Activated CD4-positive, alpha-beta T cell treated with anti-CD3 and anti-CD28 coated beads, Interleukin-2, amount 50 U/mL, for 4 hours (primary cell): ENCODE data around the gene PRSS12.

Experiments
- DNase-seq, 2 experiments: peaks; one replicate each; pipeline ENCODE4 v3.0.0-alpha.2; 2020

Gene PRSS12

GRCh38 chr4:118354913-118355312, 2.1 kb upstream of the PRSS12 start:
- no peak for DNase-seq

GRCh38 chr4:118353534-118354030, 779 bp upstream of the PRSS12 start:
- no peak for DNase-seq

- no peak for DNase-seq
Observed at GRCh38 chr4:118351851-118352827, 664 bp downstream of the PRSS12 start.

- DNase-seq: no peak
Observed at GRCh38 chr4:118350961-118351360, 1.8 kb downstream of the PRSS12 start.

- no peak for DNase-seq
Observed at GRCh38 chr4:118348886-118349285, 3.9 kb downstream of the PRSS12 start.

- DNase-seq: no peak
Observed at GRCh38 chr4:118346495-118346894, 6.3 kb downstream of the PRSS12 start.

DNA sequence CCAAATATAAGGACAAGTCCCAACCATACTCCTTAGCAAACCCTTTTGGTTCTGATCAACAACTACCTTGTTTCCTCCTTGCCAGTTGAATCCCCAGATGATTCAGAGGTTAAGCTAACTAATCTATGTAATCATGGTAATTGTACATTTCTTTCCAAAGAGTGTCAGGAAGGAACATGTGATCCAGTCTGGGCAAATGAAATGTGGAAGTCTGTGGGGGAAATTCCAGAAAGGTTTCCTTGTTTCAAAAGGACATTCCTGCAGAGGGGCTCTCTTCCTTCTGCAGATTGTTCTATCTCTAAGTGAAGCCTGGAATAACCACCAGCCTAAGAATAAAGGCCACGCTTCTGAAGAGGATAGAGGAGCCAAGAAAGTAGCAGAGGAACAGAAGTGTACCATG, 7.0 kb downstream of the PRSS12 start:
- no peak for DNase-seq

DNA sequence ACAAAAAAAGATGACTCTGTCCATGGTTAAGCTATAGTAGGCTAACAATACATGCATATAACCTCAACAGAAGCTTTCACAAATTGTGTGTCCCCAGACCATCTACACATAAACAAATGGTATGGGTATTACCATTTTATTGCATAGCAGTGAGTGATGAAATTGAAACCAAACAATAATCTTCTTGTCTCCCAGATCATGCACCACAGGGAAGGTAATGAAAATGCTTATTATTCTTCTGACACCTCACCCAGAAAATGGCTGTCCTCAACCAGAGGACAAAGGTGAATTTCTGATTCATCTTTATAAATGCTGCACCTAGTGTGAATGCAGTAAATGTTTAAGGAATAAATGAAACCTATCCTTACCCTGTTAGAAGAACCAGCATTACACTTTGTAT, 8.0 kb downstream of the PRSS12 start:
- DNase-seq: no peak

- DNase-seq: no peak
Observed at GRCh38 chr4:118343501-118343900, 9.3 kb downstream of the PRSS12 start.

DNA sequence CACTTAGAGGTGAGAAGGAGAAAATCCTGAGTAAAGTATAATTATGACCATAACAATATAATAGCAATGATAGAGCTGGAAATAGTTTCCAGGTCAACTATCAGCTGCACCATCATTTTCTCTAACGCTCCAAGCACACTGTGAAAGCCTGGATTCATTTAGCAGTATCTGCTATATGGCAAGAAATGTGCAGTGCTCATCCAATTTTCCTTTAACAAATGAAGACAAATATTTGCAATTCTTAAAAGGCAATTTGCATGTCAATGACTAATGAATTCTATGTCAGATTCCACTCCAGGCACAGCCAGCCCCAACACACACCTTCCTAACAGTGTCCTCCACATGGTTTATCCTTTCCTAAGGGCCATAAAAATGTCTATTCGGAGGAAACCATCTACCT, 12.7 kb downstream of the PRSS12 start:
- DNase-seq: no peak

DNA sequence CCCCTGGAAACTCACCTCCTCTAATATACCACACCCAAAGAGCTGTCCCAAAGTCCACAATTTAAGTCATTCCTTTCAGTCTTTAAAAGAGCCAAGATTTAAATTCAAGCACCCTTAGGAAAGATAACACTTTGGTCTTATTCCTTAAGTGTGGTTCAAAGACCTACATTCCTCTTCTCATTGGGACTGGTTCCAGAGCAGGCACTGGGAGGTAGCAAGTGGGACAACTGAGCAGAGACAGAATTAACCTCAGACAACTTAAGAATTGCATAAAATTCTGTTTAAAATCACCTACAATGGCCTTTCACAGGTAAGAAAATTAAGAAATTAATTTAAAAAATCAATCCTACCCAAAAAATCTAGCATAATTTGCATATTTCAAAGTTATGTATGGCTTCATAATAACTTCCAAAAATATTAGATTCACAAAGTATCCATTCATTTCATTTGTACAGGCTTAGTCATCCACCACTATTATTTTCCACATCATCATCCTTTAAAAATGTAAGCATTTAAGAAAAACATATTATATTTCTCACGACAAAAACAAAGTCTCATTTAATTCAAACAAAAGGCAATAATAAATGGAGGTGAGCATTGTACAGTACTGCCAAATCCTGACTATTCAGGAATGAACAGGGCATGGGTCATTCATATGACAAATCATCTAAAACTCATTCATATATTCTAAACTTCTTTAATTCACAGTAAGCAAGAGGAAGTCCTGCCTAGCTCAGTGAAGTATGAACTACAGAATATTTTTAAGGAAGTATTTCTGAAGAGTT, 13.6 kb downstream of the PRSS12 start:
- no peak for DNase-seq

- DNase-seq: no peak
Observed at GRCh38 chr4:118338518-118338917, 14.3 kb downstream of the PRSS12 start.

DNA sequence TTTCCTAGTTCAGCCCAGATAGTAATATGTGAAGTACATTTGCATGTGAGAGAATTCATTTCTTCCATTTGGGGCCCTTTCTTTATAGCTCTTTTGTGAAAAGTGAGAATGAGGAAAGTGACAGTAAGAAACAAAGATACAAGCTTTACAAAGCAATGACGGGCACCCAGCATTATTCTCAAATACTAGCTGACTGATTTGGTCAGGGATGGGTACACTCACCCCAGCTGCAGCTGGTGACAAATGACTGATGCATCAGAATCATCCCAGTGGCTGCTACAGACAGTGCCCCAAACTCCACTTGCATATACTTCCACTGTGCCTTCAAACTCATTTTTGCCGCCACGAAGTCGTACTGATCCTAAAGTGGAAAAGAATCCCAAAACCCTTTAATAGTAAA, 14.8 kb downstream of the PRSS12 start:
- no peak for DNase-seq

DNA sequence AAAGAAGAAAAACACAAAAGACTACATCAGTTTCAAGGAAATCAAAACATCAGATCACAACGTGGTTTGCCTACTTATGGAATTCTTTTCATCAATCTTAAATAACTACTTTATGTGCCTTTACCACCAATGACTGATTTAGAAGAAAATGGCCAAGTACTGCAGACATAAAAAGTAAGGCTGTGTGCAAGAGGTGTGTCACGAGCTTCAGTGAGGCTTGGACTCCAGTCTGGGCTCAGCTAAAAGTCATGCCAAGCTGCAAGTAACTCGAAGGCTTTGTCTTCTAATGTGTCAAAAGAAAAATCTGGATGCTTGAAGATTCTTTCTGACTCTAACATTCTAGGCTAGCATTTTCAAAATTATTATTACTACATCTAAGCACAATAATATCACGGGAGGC, 17.0 kb downstream of the PRSS12 start:
- DNase-seq: no peak

DNA sequence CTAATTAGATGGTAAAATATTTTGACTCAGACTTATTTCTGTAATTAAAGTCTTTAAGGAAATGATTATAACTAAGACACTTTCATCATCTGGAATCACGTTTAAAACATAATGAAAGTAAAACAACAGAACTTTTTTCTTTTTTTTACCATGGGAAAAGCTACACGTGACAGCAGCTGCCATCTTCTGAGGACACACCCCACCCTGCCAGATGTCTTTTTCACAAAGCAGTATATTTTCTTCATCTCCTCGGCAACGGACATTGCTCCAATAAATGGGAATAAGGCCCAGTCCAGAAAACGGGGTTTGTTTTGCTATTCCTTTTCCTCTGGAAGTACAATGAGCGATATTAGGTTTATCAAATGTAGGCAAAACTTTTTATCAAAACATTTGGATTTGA, 17.5 kb downstream of the PRSS12 start:
- DNase-seq: no peak

- DNase-seq: no peak
Observed at GRCh38 chr4:118331352-118331751, 21.5 kb downstream of the PRSS12 start.

GRCh38 chr4:118329849-118330248, 23.0 kb downstream of the PRSS12 start:
- no peak for DNase-seq

DNA sequence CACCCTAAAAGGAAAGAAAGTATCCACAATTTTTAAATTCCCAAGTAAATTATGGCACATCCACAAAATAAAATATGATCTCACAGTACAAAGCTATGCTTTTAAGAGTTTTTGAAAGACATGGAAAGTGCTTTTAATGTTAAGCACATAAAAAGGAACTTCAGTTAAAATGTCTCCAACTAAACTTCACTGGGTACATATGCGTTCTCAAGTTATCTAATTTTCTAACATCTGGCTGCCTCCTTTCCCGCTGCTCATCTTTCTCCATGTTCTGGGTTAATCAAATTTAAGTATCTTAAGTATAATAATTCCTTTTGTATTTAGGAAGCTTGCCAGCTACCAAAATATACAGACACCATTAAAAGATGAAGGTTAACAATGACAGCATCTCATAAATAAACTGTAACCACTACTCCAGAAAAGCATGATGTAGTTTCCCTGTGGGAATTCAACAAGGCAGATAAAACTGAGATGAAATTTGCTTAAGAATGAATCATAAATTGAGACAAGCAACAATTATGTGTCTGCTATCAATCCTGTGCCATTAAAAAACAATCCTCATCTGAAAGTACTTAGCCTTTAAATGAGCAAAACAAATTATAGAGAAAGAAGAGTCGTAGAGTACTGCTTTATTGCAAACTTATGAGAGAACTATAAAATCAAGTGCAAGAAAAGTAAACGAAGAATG, 25.1 kb downstream of the PRSS12 start:
- no peak for DNase-seq

DNA sequence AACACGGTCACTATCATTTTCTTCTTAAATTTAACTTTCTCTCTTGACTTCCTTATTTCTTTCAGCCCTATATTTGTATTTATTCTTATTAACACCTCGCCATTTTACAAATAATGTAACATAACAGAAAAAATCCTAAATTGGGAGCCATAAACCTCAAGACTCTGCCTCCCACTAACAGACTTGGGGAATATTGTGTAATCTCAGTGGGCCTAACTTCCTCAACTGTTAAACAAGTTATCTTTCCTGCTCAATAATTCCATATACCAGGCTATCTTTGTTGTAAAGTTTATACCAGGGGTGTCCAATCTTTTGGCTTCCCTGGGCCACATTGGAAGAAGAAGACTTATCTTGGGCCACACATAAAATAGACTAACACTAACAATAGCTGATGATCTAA, 26.2 kb downstream of the PRSS12 start:
- DNase-seq: no peak

- DNase-seq: no peak
Observed at GRCh38 chr4:118325431-118325830, 27.4 kb downstream of the PRSS12 start.

DNA sequence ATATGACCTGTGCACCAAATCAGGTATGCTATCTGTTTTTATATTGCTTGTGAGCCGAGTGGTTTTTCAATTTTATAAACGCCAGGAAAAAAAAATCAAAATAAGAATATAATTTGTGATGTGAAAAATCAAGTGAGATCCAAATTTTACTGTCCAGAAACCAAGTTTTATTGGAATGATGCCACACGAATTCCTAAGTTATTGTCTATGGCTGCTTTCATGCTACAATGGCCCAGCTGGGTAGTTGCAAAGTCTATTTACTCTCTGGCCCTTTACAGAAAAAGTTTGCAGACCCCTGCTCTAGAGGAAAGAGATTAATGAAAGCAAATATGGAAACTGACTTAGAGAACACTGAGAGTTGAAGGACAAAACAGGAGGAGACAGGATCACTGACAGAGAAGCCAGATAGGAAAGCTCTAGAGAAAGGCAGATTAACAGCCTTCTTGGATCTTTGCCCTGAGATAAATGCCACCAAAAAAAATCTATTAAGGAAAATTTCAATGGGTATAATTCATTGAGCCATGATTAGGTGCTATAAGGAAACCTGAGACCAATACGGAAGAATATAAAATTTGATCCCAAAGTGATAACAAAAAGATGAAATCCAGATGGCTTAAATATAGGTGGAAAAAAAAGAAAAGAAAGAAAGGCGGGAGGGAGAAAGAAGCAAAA, 29.8 kb downstream of the PRSS12 start:
- DNase-seq: no peak

- DNase-seq: no peak
Observed at GRCh38 chr4:118318931-118319330, 33.9 kb downstream of the PRSS12 start.

- no peak for DNase-seq
Observed at GRCh38 chr4:118317691-118318090, 35.1 kb downstream of the PRSS12 start.
